HepG2 (cell line): ENCODE results near the gene DUS2. TPM values are rescaled to one million over a fixed set of nuclear protein-coding genes. Genes with fewer than 3 reads are reported as not detected.

ENCODE experiments used
- ARID5B ChIP-seq: IDR thresholded peaks from 2 replicates; pipeline ENCODE4 v1.4.0; 2020; ENCODE audit warnings: mild to moderate bottlenecking, missing genetic modification reagents
- ATF7 ChIP-seq, 2 experiments: fragments of 450-650 bp in 1 of 2; sonication (generic) in 1 of 2; formaldehyde crosslinking in 1 of 2; IDR thresholded peaks; 2 replicates each; pipeline versions ENCODE4 v1.4.0 to v1.6.1; 2016 to 2020; ENCODE audit warnings: antibody characterized with exemption in 1 of 2, mild to moderate bottlenecking in 1 of 2, missing genetic modification reagents in 1 of 2
- BCL6 ChIP-seq: IDR thresholded peaks from 2 replicates; pipeline ENCODE4 v1.6.1; 2016; ENCODE audit warnings: missing genetic modification reagents, missing compliant biosample characterization
- ELF1 ChIP-seq: sonication (generic); formaldehyde crosslinking; IDR thresholded peaks from 2 replicates; pipeline ENCODE4 v1.4.0; 2020; ENCODE audit warnings: missing genetic modification reagents
- HNRNPUL1 ChIP-seq: fragments of 200-400 bp; formaldehyde crosslinking; IDR thresholded peaks from 2 replicates; pipeline ENCODE4 v1.6.1; 2017; ENCODE audit warnings: low read depth, mild to moderate bottlenecking, low read length, moderate library complexity
- IRX3 ChIP-seq: sonication (generic); formaldehyde crosslinking; IDR thresholded peaks from 2 replicates; pipeline ENCODE4 v1.8.1; 2023; ENCODE audit warnings: mild to moderate bottlenecking, low read depth, missing genetic modification reagents, borderline replicate concordance
- LCORL ChIP-seq, 2 experiments: fragments of 450-650 bp in 1 of 2; sonication (generic) in 1 of 2; formaldehyde crosslinking in 1 of 2; IDR thresholded peaks; 2 replicates each; pipeline versions ENCODE4 v1.5.0 to v1.6.1; 2017 to 2020; ENCODE audit warnings: antibody characterized with exemption in 1 of 2, missing genetic modification reagents in 1 of 2
- MED1 ChIP-seq: sonication (generic); formaldehyde crosslinking; IDR thresholded peaks from 2 replicates; pipeline ENCODE4 v1.4.0; 2020; ENCODE audit warnings: missing genetic modification reagents
- MED13 ChIP-seq: sonication (generic); formaldehyde crosslinking; IDR thresholded peaks from 2 replicates; pipeline ENCODE4 v1.5.0; 2020; ENCODE audit warnings: missing genetic modification reagents
- PPARG ChIP-seq: conservative IDR thresholded peaks from 2 replicates; pipeline ENCODE4 v1.6.1; 2016; ENCODE audit warnings: missing biosample characterization, missing genetic modification reagents
- RCOR2 ChIP-seq: IDR thresholded peaks from 2 replicates; pipeline ENCODE4 v1.6.1; 2016; ENCODE audit warnings: missing biosample characterization, missing genetic modification reagents
- RFX5 ChIP-seq: IDR thresholded peaks from 2 replicates; pipeline ENCODE4 v1.6.1; 2011; ENCODE audit warnings: low read depth, low read length, improper control_type of control experiment
- SMAD3 ChIP-seq: sonication (generic); formaldehyde crosslinking; IDR thresholded peaks from 2 replicates; pipeline ENCODE4 v1.4.0; 2020; ENCODE audit warnings: missing genetic modification reagents
- SP140L ChIP-seq: sonication (generic); formaldehyde crosslinking; IDR thresholded peaks from 2 replicates; pipeline ENCODE4 v1.4.0; 2020; ENCODE audit warnings: missing genetic modification reagents, borderline replicate concordance
- TARDBP ChIP-seq: sonication (generic); formaldehyde crosslinking; IDR thresholded peaks from 2 replicates; pipeline ENCODE4 v1.8.0; 2022; ENCODE audit warnings: mild to moderate bottlenecking, missing genetic modification reagents
- ZMYM2 ChIP-seq: sonication (generic); formaldehyde crosslinking; IDR thresholded peaks from 2 replicates; pipeline ENCODE4 v1.8.0; 2022; ENCODE audit warnings: mild to moderate bottlenecking, missing genetic modification reagents
- ZNF251 ChIP-seq: sonication (generic); formaldehyde crosslinking; IDR thresholded peaks from 2 replicates; pipeline ENCODE4 v1.9.0; 2021; ENCODE audit warnings: mild to moderate bottlenecking, missing genetic modification reagents
- ZNF260 ChIP-seq: sonication (generic); formaldehyde crosslinking; IDR thresholded peaks from 2 replicates; pipeline ENCODE4 v1.4.0; 2020; ENCODE audit warnings: missing genetic modification reagents, low read depth, mild to moderate bottlenecking, borderline replicate concordance
- ZNF543 ChIP-seq: sonication (generic); formaldehyde crosslinking; IDR thresholded peaks from 2 replicates; pipeline ENCODE4 v1.4.0; 2020; ENCODE audit warnings: mild to moderate bottlenecking, missing genetic modification reagents
- ZNF556 ChIP-seq: sonication (generic); formaldehyde crosslinking; IDR thresholded peaks from 2 replicates; pipeline ENCODE4 v1.4.0; 2020; ENCODE audit warnings: mild to moderate bottlenecking, missing genetic modification reagents, borderline replicate concordance
- ZNF766 ChIP-seq: sonication (generic); formaldehyde crosslinking; IDR thresholded peaks from 2 replicates; pipeline ENCODE4 v1.5.0; 2020; ENCODE audit warnings: missing genetic modification reagents, borderline replicate concordance
- ZNF776 ChIP-seq: sonication (generic); formaldehyde crosslinking; IDR thresholded peaks from 2 replicates; pipeline ENCODE4 v1.4.0; 2020; ENCODE audit warnings: mild to moderate bottlenecking, missing genetic modification reagents
- ZNF841 ChIP-seq: sonication (generic); formaldehyde crosslinking; IDR thresholded peaks from 2 replicates; pipeline ENCODE4 v1.8.1; 2023; ENCODE audit warnings: missing genetic modification reagents, borderline replicate concordance
- polyA plus RNA-seq, 8 experiments: library from polyadenylated mRNA; depleted of rRNA in 3 of 8; stranded (reverse) in 7 of 8; unstranded in 1 of 8; fragments of >200 nt; fragmentation: Illumina TruSeq in 4 of 8; extraction: Trizol in 4 of 8; gene quantifications; 2 replicates each; pipeline versions ENCODE4 v1.2.1 to v1.2.3, GENCODE V29; 2011 to 2016; ENCODE audit warnings: low read depth in 4 of 8, missing spikeins in 1 of 8, mixed read lengths in 1 of 8; ENCODE audit not compliant: insufficient read depth in 1 of 8
- total RNA-seq, 5 experiments: library from RNA; depleted of rRNA; stranded (reverse); fragments of >200 nt; fragmentation: Illumina TruSeq; extraction: Trizol; gene quantifications; 2 replicates each; pipeline ENCODE4 v1.2.3, GENCODE V29; 2016; ENCODE audit warnings: low read depth in 1 of 5
- TF ChIP-seq, protein P1 (sequence below): sonication (generic); formaldehyde crosslinking; IDR thresholded peaks from 2 replicates; pipeline ENCODE4 v1.8.1; 2022; ENCODE audit warnings: mild to moderate bottlenecking, missing genetic modification reagents
- TF ChIP-seq, protein P2 (sequence below): sonication (generic); formaldehyde crosslinking; IDR thresholded peaks from 2 replicates; pipeline ENCODE4 v1.4.0; 2020; ENCODE audit warnings: mild to moderate bottlenecking, missing genetic modification reagents

The DUS2 gene
- total and polyA plus RNA-seq, 2 of the 13 experiments (the other 11 are each of a cell fraction or from before 2014, with no cell fraction given): 17.8 to 25.1 TPM

DNA sequence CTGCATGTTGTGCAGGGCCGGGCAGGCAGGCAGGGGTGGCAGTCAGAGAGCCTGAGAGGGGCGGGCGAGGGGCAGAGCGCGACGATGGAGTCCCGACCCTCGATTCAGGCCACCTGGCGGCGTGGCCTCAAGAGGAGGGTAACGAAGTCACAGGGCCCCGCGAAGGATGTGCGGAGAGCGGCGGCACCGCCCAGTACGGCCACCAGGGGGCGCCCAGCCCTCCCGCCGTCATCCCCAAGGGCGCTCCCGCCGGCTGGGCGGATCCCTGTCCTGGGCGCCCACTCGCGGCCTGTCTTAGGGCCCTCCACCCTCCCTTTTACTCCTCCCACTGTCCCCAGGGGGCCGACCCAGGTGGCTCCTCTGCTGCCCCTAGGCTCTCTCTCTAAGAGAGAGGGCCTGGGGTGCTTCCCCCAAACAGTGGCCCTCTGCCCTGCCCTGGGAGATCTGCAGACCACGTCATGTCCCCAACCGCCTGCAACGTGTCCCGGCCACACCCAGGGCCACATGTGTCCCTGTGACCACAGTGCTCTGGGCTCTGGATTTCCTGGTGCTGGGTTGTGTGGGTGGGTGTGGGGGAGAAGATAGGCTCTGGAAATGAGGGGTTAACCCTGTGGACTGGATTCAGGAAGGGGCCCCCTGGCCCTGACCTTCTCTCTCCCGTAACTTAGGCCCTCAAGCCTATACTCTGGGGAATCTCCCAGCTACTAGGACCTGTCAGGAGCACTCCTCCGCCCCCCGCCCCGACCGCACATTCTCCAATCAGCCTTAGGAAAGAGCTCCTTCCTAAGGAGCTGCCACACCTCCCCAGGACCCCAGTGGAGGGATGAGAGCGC is 29.7 kb upstream of the DUS2 start (continued):
- peak; percentile 70; the same call in 1 of the 2 replicates for TF ChIP-seq RCOR2 (CRISPR knock-in tag)
- TF ChIP-seq RFX5: no peak
- peak; percentile 38; the same call in 1 of the 2 replicates for TF ChIP-seq PPARG
- TF ChIP-seq, protein P1, sequence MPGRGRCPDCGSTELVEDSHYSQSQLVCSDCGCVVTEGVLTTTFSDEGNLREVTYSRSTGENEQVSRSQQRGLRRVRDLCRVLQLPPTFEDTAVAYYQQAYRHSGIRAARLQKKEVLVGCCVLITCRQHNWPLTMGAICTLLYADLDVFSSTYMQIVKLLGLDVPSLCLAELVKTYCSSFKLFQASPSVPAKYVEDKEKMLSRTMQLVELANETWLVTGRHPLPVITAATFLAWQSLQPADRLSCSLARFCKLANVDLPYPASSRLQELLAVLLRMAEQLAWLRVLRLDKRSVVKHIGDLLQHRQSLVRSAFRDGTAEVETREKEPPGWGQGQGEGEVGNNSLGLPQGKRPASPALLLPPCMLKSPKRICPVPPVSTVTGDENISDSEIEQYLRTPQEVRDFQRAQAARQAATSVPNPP (CRISPR knock-in tag): no peak
- TF ChIP-seq ZNF556 (CRISPR knock-in tag): peak; percentile 35; the same call in 1 of the 2 replicates
- peak; percentile 83 for TF ChIP-seq ZNF543 (CRISPR knock-in tag)
- no peak for TF ChIP-seq ATF7 (IDR thresholded peaks at IDR 0.05)
- no peak; the same call in 1 of the 2 replicates for TF ChIP-seq ATF7 (CRISPR knock-in tag; IDR thresholded peaks at IDR 0.05)
- TF ChIP-seq ZMYM2: no peak
- TF ChIP-seq ARID5B (CRISPR knock-in tag): peak; percentile 80
- no peak for TF ChIP-seq LCORL (IDR thresholded peaks at IDR 0.05)
- TF ChIP-seq LCORL (CRISPR knock-in tag; IDR thresholded peaks at IDR 0.05): peak; percentile 94
- TF ChIP-seq IRX3: peak; percentile 73; the same call in 1 of the 2 replicates
- TF ChIP-seq ELF1 (CRISPR knock-in tag): peak; percentile 44; the same call in 1 of the 2 replicates
- no peak for TF ChIP-seq ZNF251 (CRISPR knock-in tag)
- TF ChIP-seq ZNF776 (CRISPR knock-in tag): 0 out of 2 replicates have a peak, but pooled peaks have one; percentile 6
- TF ChIP-seq ZNF260 (CRISPR knock-in tag): no peak
- TF ChIP-seq SP140L (CRISPR knock-in tag): peak; percentile 24; the same call in 1 of the 2 replicates
- TF ChIP-seq, protein P2, sequence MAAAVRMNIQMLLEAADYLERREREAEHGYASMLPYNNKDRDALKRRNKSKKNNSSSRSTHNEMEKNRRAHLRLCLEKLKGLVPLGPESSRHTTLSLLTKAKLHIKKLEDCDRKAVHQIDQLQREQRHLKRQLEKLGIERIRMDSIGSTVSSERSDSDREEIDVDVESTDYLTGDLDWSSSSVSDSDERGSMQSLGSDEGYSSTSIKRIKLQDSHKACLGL (CRISPR knock-in tag): peak; percentile 46
- no peak for TF ChIP-seq ZNF841 (CRISPR knock-in tag)
- TF ChIP-seq ZNF766 (CRISPR knock-in tag): peak; percentile 67; the same call in 1 of the 2 replicates
- TF ChIP-seq HNRNPUL1: no peak
- no peak for TF ChIP-seq MED13 (CRISPR knock-in tag)
- peak; percentile 59; the same call in 1 of the 2 replicates for TF ChIP-seq MED1 (CRISPR knock-in tag)
- peak; percentile 47; the same call in 1 of the 2 replicates for TF ChIP-seq SMAD3 (CRISPR knock-in tag)
- peak; percentile 36; the same call in 1 of the 2 replicates for TF ChIP-seq BCL6
- TF ChIP-seq TARDBP (CRISPR knock-in tag): 0 out of 2 replicates have a peak, but pooled peaks have one; percentile 34
